ENCODE data around the gene EPN2.

The EPN2 gene

DNA sequence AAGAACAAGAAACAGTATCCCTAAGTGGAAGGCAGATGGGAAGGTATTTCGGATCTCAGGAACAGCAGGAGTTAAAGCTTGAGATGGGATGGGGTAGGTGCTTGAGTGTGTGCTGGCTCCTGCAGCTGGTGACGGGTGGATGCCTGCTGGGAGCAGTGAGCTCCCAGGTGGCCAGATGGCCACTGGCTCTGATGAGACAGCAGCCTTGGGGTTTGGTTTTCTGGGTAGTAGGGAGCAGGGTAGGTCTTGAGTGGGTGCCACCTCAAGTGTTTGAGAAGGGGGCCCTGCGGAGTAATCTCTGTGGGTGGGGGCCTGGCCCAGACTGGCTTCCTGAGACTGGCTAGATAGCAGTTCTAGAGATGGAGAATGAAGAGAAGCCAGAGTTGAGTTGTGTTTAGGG is 10.3 kb downstream of the EPN2 start:
- Histone ChIP-seq H3K4me1 (ENCODE audit: control insufficient read depth, insufficient read depth, low read length) (peaks cover 36% of the 10 kb centered on the region), H3K27ac (ENCODE audit: low read depth, low read length) (peak overlapping the region; percentile 11), H3K4me3 (ENCODE audit: low read length) (no peak overlapping the region), H3K9ac (ENCODE audit: low read length) (no peak overlapping the region), H3K36me3 (ENCODE audit: control insufficient read depth, insufficient read depth, low read length) (no peaks in the 10 kb centered on the region), H3K27me3 (ENCODE audit: control insufficient read depth, insufficient read depth, low read length) (no peaks in the 10 kb centered on the region)

DNA sequence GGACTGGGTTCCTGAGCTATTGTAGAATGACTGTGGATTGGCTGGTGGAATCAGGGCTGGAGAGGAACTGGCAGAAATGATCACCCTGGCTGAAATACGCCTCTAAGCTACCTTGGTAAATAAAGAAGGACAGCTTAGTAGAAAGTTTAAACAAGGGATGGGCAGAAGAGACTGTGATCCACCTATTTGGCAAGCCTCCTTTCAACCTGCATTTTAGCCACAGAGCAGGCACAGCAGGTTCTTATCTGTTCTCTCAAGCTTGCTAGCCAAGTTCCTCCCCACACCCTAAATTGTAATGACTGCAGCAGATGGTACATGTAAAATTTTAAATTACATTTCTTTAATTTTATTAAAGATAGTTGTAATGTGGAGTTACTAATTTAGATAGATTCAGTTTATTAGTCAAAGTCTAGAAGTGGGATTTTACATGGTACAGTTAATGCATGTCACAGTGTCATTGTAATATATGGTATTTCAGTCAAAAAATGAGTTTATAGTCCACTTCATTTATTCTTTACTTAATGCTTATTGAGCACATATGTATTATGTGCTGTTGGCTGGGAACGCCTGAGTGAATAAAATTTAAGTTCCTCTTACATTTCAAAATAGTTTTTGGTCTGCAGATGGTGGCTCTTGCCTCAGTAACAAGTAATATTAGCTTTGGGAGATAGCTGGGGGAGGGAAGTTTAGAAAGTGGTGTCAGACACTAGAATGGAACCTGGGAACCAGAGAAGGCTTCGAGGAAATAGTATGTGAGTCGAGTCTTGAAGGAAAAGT is 11.2 kb downstream of the EPN2 start:
- no peak overlapping the region for H3K9ac ChIP-seq (ENCODE audit: low read length)
- H3K4me1 ChIP-seq (ENCODE audit: control insufficient read depth, insufficient read depth, low read length) = peaks cover 36% of the 10 kb centered on the region
- peak overlapping the region; percentile 80 for H3K27ac ChIP-seq (ENCODE audit: low read depth, low read length)

DNA sequence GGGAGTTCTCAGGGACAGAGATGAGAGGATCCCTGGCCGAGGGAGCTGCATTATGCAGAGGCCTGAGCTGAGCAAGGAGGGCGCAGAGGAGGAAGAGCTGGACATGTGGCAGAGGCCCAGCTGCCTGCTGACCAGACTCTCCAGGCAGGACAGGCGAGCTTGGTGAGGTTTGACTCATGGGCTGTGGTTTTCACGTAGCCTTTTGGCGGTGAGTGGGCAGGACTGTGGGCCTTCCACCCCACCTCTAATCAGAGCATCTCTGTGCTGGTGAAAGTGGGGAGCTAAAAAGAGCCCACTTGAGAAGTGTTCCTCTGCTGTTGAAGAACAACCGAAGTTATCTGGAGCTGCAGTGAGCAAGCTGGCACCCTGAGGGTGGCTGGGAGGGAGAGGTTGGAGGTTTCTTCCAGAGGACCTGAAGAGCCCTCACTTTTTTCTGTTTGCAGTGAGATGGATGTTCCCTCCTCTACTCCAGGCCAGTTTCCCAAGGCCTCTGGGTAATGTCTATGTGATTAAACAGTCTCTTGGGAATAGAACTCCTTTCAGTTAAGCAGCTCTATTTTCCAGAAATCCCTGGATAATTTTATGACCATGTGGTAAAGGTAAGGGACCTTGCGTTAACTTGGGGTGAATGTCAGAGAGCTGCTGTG is 11.9 kb downstream of the EPN2 start:
- H3K36me3 ChIP-seq (ENCODE audit: control insufficient read depth, insufficient read depth, low read length) = no peaks in the 10 kb centered on the region
- peak overlapping the region; percentile 80 for H3K27ac ChIP-seq (ENCODE audit: low read depth, low read length)
- H3K4me3 ChIP-seq (ENCODE audit: low read length) = no peak overlapping the region
- no peak overlapping the region for H3K9ac ChIP-seq (ENCODE audit: low read length)
- H3K27me3 ChIP-seq (ENCODE audit: control insufficient read depth, insufficient read depth, low read length) = no peaks in the 10 kb centered on the region
- H3K4me1 ChIP-seq (ENCODE audit: control insufficient read depth, insufficient read depth, low read length) = peaks cover 36% of the 10 kb centered on the region

More for the DNA sequence above, 11.2 kb downstream of the EPN2 start:
- Histone ChIP-seq H3K4me3 (ENCODE audit: low read length) (no peak overlapping the region), H3K36me3 (ENCODE audit: control insufficient read depth, insufficient read depth, low read length) (no peaks in the 10 kb centered on the region), H3K27me3 (ENCODE audit: control insufficient read depth, insufficient read depth, low read length) (no peaks in the 10 kb centered on the region)

DNA sequence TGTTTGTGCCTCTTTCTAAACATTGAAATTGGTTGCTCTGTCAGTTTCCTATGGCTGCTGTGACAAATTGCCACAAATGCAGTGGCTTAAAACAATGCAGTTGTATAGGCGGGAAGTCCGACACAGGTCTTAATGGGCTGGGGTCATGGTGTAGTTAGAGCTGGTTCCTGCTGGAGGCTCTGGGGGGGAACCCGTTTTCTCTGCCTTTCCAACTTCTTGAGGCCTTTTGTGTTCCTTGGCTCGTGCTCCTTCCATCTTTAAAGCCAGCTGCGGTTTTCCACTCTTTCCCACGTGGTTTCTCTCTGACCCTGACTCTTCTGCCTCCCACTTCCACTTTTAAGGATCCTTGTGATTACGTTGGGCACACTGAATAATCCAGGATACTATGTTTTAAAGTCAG is 12.5 kb downstream of the EPN2 start:
- Histone ChIP-seq H3K9ac (ENCODE audit: low read length) (no peak overlapping the region), H3K4me3 (ENCODE audit: low read length) (no peak overlapping the region)

DNA sequence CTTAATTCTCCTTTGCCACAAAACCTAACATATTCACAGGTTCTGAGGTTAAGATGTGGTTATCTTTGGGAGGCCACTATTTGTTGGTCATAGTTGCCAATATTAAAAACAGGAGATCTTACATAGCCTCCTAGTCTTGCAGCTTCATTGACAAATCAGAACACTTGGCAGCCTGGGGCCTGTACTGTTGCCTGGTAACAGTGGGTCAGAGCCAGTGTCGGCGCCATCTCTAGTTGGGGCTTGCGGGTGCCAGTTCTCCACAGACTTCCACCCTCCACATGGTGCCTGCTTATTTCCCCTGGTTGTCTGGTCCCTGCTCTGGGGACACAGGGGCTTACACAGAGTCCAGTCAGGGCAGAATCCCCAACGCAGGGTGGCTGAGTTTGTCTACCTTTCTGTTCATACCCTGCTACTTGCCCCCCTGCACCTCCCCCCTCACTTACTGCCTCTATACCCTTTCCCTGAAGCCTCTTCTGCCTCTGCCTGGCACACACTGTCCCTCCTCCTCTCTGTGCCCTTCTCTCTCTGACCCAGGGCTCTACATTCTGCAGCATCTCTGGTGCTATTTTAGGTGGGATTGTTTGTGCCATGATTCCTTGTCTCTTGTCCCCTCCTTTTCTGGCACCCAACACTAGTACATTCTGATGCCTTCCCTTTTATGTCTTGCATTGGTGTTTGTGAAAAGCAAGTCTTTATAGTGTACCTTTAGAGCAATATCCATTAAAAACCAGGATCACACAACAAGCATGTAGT is 13.4 kb downstream of the EPN2 start:
- Histone ChIP-seq H3K4me3 (ENCODE audit: low read length) (no peak overlapping the region), H3K36me3 (ENCODE audit: control insufficient read depth, insufficient read depth, low read length) (no peaks in the 10 kb centered on the region), H3K27me3 (ENCODE audit: control insufficient read depth, insufficient read depth, low read length) (no peaks in the 10 kb centered on the region), H3K4me1 (ENCODE audit: control insufficient read depth, insufficient read depth, low read length) (peaks cover 36% of the 10 kb centered on the region), H3K27ac (ENCODE audit: low read depth, low read length) (peak overlapping the region; percentile 36), H3K9ac (ENCODE audit: low read length) (no peak overlapping the region)

More for the DNA sequence above, 12.5 kb downstream of the EPN2 start:
- no peaks in the 10 kb centered on the region for H3K27me3 ChIP-seq (ENCODE audit: control insufficient read depth, insufficient read depth, low read length)
- no peaks in the 10 kb centered on the region for H3K36me3 ChIP-seq (ENCODE audit: control insufficient read depth, insufficient read depth, low read length)
- H3K4me1 ChIP-seq (ENCODE audit: control insufficient read depth, insufficient read depth, low read length) = peaks cover 36% of the 10 kb centered on the region
- H3K27ac ChIP-seq (ENCODE audit: low read depth, low read length) = peak overlapping the region; percentile 80

DNA sequence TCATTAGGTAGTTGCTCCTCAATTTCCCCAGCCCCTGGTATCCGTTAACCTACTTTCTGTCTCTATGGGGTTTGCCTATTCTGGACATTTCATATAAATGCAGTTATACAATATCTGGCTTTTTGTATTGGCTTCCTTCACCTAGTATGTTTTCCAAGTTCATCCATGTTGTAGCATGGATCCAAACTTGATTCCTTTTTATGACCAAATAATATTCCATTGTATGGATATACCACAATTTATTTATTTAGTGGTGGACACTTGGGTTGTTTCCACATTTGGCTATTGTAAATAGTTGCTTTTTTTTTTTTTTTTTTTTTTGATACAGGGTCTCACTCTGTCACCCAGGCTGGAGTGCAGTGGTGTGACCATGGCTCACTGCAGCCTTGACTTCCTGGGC is 15.9 kb downstream of the EPN2 start:
- Histone ChIP-seq H3K4me3 (ENCODE audit: low read length) (no peak overlapping the region), H3K27ac (ENCODE audit: low read depth, low read length) (no peak overlapping the region), H3K9ac (ENCODE audit: low read length) (no peak overlapping the region), H3K27me3 (ENCODE audit: control insufficient read depth, insufficient read depth, low read length) (no peaks in the 10 kb centered on the region), H3K36me3 (ENCODE audit: control insufficient read depth, insufficient read depth, low read length) (no peaks in the 10 kb centered on the region), H3K4me1 (ENCODE audit: control insufficient read depth, insufficient read depth, low read length) (peaks cover 30% of the 10 kb centered on the region)

DNA sequence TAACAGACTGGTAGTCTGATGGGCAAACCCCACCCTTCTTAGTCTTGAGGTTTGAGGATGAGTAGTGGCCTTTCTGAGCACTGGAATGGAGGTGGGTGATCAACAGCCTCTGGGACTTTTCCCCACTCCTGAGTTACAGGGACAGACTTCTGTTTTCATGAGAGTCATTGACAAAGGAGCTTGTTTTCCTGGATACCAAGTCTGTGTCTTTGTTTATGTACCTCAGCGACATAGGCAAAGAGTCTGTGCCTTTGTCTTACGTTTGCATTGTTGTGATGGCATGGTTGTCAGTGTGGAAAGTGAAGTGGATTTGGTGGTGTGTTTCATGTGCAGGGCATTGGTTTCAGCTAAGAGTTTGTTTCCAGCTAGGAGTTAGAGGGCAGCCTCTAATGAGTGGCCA is 17.5 kb downstream of the EPN2 start:
- H3K27ac ChIP-seq (ENCODE audit: low read depth, low read length) = no peak overlapping the region
- H3K9ac ChIP-seq (ENCODE audit: low read length) = no peak overlapping the region
- H3K4me1 ChIP-seq (ENCODE audit: control insufficient read depth, insufficient read depth, low read length) = peaks cover 14% of the 10 kb centered on the region
- no peaks in the 10 kb centered on the region for H3K27me3 ChIP-seq (ENCODE audit: control insufficient read depth, insufficient read depth, low read length)
- H3K4me3 ChIP-seq (ENCODE audit: low read length) = no peak overlapping the region
- no peaks in the 10 kb centered on the region for H3K36me3 ChIP-seq (ENCODE audit: control insufficient read depth, insufficient read depth, low read length)

DNA sequence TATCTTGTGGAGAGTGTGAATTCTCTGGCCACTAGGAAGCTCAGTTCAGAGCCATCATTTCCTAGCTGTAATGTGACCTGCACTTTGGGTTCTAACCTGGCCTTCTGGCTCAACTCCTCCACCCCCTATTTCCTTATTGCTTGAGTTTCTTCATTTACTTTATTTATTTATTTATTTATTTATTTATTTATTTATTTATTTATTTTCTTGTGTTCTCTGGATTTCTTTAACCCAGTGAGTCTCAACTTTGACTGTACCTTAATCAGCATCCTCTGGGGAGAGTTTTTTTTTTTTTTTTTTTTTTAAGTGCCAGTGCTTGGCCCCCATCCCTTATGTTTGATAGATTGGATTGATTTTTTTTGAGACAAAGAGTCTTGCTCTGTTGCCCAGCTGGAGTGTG is 18.1 kb downstream of the EPN2 start:
- Histone ChIP-seq H3K36me3 (ENCODE audit: control insufficient read depth, insufficient read depth, low read length) (no peaks in the 10 kb centered on the region), H3K4me3 (ENCODE audit: low read length) (no peak overlapping the region), H3K9ac (ENCODE audit: low read length) (no peak overlapping the region), H3K27ac (ENCODE audit: low read depth, low read length) (no peak overlapping the region), H3K4me1 (ENCODE audit: control insufficient read depth, insufficient read depth, low read length) (peaks cover 9% of the 10 kb centered on the region), H3K27me3 (ENCODE audit: control insufficient read depth, insufficient read depth, low read length) (no peaks in the 10 kb centered on the region)

DNA sequence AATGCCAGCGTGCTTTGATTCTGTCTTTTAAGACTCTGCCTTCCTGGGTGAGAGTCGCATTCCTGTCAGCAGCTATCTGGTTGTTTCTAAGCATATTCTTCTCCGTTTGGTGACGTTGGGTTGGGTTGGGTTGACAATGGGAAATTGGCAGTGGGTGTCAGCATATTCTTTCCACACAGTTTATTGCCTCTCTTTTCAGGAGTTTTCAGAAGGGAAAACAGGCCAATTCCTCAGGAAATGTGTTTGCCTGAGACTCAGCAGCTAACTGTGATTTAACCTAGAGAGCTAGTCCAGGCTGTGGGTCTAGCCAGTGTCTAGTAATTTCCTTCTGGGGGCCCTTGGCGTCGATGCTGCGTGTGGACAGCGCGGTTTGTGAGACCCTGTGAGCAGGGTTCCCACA is 21.2 kb downstream of the EPN2 start:
- Histone ChIP-seq H3K4me1 (ENCODE audit: control insufficient read depth, insufficient read depth, low read length) (peaks cover 12% of the 10 kb centered on the region), H3K9ac (ENCODE audit: low read length) (no peak overlapping the region), H3K4me3 (ENCODE audit: low read length) (no peak overlapping the region), H3K27me3 (ENCODE audit: control insufficient read depth, insufficient read depth, low read length) (no peaks in the 10 kb centered on the region), H3K36me3 (ENCODE audit: control insufficient read depth, insufficient read depth, low read length) (no peaks in the 10 kb centered on the region), H3K27ac (ENCODE audit: low read depth, low read length) (no peak overlapping the region)

DNA sequence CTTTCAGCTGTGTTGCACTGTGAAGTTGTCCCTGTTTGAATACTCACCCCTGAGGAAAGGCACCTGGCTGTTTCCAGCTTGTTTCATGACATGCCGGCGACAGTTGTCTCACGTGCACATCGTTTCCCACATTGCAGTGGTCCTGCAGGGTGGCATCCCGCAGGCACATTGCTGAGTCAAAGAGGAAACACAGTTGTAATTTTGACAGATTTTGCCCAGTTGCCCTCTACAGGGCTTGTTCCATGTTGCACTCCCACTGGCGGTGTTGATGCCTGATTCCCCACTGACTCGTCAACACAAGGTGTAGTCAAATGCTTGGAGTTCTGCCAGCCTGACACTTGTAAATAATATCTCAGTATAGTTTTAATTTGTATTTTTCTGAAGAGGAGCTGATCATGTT is 23.8 kb downstream of the EPN2 start:
- H3K4me3 ChIP-seq (ENCODE audit: low read length) = no peak overlapping the region
- peaks cover 27% of the 10 kb centered on the region for H3K4me1 ChIP-seq (ENCODE audit: control insufficient read depth, insufficient read depth, low read length)
- H3K27ac ChIP-seq (ENCODE audit: low read depth, low read length) = no peak overlapping the region
- no peak overlapping the region for H3K9ac ChIP-seq (ENCODE audit: low read length)
- no peaks in the 10 kb centered on the region for H3K36me3 ChIP-seq (ENCODE audit: control insufficient read depth, insufficient read depth, low read length)
- H3K27me3 ChIP-seq (ENCODE audit: control insufficient read depth, insufficient read depth, low read length) = no peaks in the 10 kb centered on the region

DNA sequence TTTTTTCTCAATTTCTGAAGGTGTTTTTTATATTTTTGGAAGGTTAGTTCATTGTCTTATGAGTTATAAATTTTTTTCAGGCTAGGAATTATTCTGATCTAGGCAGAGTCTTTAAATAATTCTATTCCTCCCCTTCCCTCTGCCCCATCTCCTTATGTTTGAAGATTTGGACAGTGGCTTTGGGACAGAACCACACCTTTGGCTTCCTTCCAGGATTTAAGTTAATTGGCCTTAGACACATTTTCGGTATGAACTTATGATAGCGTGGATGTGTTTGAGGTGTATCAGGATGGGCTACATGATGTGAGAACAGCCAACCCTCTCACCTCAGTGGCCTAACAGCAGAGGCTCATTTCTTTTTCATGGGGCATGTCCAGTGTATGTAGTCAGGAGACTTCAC is 24.3 kb downstream of the EPN2 start:
- no peak overlapping the region for H3K27ac ChIP-seq (ENCODE audit: low read depth, low read length)

More for the DNA sequence above, 24.3 kb downstream of the EPN2 start:
- no peak overlapping the region for H3K4me3 ChIP-seq (ENCODE audit: low read length)
- H3K4me1 ChIP-seq (ENCODE audit: control insufficient read depth, insufficient read depth, low read length) = peaks cover 27% of the 10 kb centered on the region
- no peaks in the 10 kb centered on the region for H3K27me3 ChIP-seq (ENCODE audit: control insufficient read depth, insufficient read depth, low read length)
- no peak overlapping the region for H3K9ac ChIP-seq (ENCODE audit: low read length)
- no peaks in the 10 kb centered on the region for H3K36me3 ChIP-seq (ENCODE audit: control insufficient read depth, insufficient read depth, low read length)

Measured in rectal smooth muscle tissue (tissue), 1 donor.